Right lobe of liver (tissue), 4 donors: Measurements from ENCODE around the gene RALB.

Experiments used
- POLR2A ChIP-seq: fragments of 450-650 bp; IDR thresholded peaks from one replicate; pipeline ENCODE4 v1.6.1; 2017; ENCODE audit warnings: antibody characterized with exemption, mild to moderate bottlenecking
- TF ChIP-seq, protein P1 (sequence below), 4 donors: fragments of 200-600 bp in 3 of 4; fragments of 450-650 bp in 1 of 4; IDR thresholded peaks; one replicate each; pipeline versions ENCODE4 v1.5.1 to v1.8.0; 2016 to 2022; ENCODE audit warnings: antibody characterized with exemption in 4 of 4, mild to moderate bottlenecking in 2 of 4
- donor health status: DM: no; HTN: no; CAD: no.
- donor health status: DM: no; HTN: no; CAD: no.
- donor health status: DM: no; HTN: yes; CAD: no.

DNA sequence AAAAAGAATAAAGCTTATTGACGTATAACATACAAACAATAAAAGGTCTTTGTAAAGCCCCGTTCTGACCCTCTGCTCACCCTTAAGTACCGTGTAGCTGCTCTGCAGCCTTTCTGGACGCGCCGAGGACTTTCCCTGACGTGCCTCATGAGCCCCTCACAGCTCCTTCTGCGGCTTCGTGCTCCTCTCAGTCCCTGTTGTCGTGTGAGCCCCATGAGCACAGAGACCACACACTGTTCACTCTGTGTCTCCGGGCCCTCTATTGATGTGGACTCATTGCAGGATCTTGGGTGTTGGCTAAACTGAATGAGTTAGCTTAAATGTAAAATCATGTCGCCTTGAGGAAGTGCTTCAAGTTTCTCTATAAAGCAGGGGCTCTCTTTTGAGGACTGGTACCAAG lies 49.6 kb downstream of the RALB start:
- no peak for TF ChIP-seq POLR2A
- TF ChIP-seq, protein P1, sequence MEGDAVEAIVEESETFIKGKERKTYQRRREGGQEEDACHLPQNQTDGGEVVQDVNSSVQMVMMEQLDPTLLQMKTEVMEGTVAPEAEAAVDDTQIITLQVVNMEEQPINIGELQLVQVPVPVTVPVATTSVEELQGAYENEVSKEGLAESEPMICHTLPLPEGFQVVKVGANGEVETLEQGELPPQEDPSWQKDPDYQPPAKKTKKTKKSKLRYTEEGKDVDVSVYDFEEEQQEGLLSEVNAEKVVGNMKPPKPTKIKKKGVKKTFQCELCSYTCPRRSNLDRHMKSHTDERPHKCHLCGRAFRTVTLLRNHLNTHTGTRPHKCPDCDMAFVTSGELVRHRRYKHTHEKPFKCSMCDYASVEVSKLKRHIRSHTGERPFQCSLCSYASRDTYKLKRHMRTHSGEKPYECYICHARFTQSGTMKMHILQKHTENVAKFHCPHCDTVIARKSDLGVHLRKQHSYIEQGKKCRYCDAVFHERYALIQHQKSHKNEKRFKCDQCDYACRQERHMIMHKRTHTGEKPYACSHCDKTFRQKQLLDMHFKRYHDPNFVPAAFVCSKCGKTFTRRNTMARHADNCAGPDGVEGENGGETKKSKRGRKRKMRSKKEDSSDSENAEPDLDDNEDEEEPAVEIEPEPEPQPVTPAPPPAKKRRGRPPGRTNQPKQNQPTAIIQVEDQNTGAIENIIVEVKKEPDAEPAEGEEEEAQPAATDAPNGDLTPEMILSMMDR (IDR thresholded peaks at IDR 0.05): no peak
